ENCODE data around the gene RIC8A.

GRCh38 chr11:206002-206384 lies 1.5 kb upstream of the RIC8A start:
- TF ChIP-seq PAWR (CRISPR knock-in tag; IDR thresholded peaks at IDR 0.05; ENCODE audit: borderline replicate concordance) (no peak), POLR2A (IDR thresholded peaks at IDR 0.05; ENCODE audit: insufficient read depth in 1 of 2, low read depth in 2 of 2, low read length in 2 of 2) (no peak), REST (IDR thresholded peaks at IDR 0.05; ENCODE audit: borderline replicate concordance in 1 of 2, low read depth in 1 of 2, low read length in 2 of 2) (no peak), RBM22 (optimal IDR thresholded peaks at IDR 0.05; ENCODE audit: low read length) (no peak), MEIS1 (CRISPR knock-in tag; IDR thresholded peaks at IDR 0.05; ENCODE audit: borderline replicate concordance) (no peak), CTCF (CRISPR knock-in tag; IDR thresholded peaks at IDR 0.05) (no peak), SALL2 (CRISPR knock-in tag; IDR thresholded peaks at IDR 0.05) (no peak), ARNT (IDR thresholded peaks at IDR 0.05) (no peak)
